Measurements from ENCODE around the gene SMS. TPM values are rescaled to one million over a fixed set of nuclear protein-coding genes. Genes with fewer than 3 reads are reported as not detected.

Gene SMS
- 124 and 170 TPM in 2 replicates for total RNA-seq

DNA sequence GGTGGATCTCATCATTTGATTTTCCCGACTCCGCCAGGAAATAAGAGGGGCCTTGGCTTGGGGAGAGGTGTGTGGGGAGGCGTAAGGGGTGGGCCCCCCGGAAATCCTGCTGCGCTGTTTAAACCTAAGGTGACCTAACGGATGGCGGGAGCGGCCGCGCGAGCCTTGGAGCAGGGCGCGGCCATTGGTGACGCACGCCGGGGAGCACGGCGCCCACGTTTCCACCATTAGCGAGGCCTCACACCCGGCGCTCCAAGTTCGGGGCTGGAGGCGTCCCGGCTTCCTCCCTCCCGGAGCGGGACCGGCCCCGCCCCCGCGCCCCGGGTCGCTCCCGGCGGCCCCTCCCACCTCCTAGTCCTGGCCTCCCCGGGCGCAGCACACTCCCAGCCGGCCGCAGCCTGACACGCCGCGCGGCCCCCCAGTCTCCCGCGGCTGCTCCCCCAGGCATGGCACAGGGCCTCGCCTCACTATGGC is at the start of gene SMS:
SMS (plus strand) TSS at position 354 of the 474 bp plus-strand sequence; CDS start at position 470, 116 bp downstream.

DNA sequence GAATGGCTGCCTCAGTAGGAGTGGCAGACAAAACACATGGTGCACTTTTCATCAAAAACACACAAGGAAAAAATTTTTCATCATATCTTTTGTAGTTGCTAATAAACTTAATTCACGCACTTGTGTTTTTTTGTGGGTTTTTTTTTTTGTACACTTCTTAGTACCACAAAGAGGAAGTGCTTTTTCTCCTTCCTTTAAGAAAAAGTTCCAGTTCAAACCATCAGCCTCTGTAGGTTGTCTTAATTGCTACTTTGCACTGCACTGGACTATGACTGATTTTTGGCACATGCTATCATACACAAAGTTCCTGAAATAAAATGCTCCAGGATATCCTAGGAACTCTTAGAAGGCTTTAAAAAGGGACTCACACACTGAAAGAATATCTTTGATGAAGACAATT is 91.6 kb downstream of the SMS start, which contains the start of gene PHEX:
PHEX (plus strand) TSS at position 242 of the 400 bp plus-strand sequence. CDS start 681 bp downstream, outside the sequence.

Other genes starting within 250 kb of the SMS start
- not detected in 2 replicates for gene SMPX, start 182.6 kb upstream of the SMS start, total RNA-seq
- 8.3 and 10.4 TPM in 2 replicates for gene MBTPS2, start 101.1 kb upstream of the SMS start, total RNA-seq
- 1.4 and 1.8 TPM in 2 replicates for gene YY2, start 84.7 kb upstream of the SMS start, total RNA-seq
- under 0.01 and 0.33 TPM in 2 replicates for gene PHEX, start 91.6 kb downstream of the SMS start, total RNA-seq